Stimulated activated CD8-positive, alpha-beta memory T cell treated with anti-CD3 and anti-CD28 coated beads, Interleukin-4, amount 100 ng/mL, for 24 hours (primary cell): Measurements from ENCODE around the gene RIPPLY1.
"Not testable (repeated sequence)": the region's sequence is repeated elsewhere in the genome, so short reads cannot be mapped to it uniquely, and the experiment has no call there.

Source experiments
- DNase-seq: peaks from one replicate; pipeline ENCODE4 v3.0.0-alpha.2; 2020; ENCODE audit warnings: low read depth

The RIPPLY1 gene

GRCh38 chrX:106906361-106906760 lies 3.2 kb upstream of the RIPPLY1 start:
- DNase-seq, result no peak

GRCh38 chrX:106905064-106905708 lies 2.0 kb upstream of the RIPPLY1 start:
- DNase-seq, result no peak

- no peak for DNase-seq
Measured at GRCh38 chrX:106903856-106904528, 851 bp upstream of the RIPPLY1 start.

- DNase-seq, result no peak
Measured at GRCh38 chrX:106902684-106903083, 457 bp downstream of the RIPPLY1 start.

- DNase-seq, result no peak
Measured at GRCh38 chrX:106901781-106902219, 1.3 kb downstream of the RIPPLY1 start.

- no peak for DNase-seq
Measured at GRCh38 chrX:106901341-106901740, 1.8 kb downstream of the RIPPLY1 start.

- DNase-seq, result no peak
Measured at GRCh38 chrX:106899841-106900240, 3.3 kb downstream of the RIPPLY1 start.

GRCh38 chrX:106899276-106899675 lies 3.9 kb downstream of the RIPPLY1 start:
- no peak for DNase-seq

- DNase-seq, result no peak
Measured at GRCh38 chrX:106898462-106898861, 4.7 kb downstream of the RIPPLY1 start.

- DNase-seq, result no peak
Measured at GRCh38 chrX:106897259-106897658, 5.9 kb downstream of the RIPPLY1 start.

GRCh38 chrX:106894978-106895452 lies 8.1 kb downstream of the RIPPLY1 start:
- DNase-seq, result no peak

- DNase-seq, result peak; percentile 28
Measured at GRCh38 chrX:106894392-106894909, 8.7 kb downstream of the RIPPLY1 start.

GRCh38 chrX:106891762-106892460 lies 11.2 kb downstream of the RIPPLY1 start:
- DNase-seq, result no peak

GRCh38 chrX:106889468-106889867 lies 13.7 kb downstream of the RIPPLY1 start:
- no peak for DNase-seq

- DNase-seq, result no peak
Measured at GRCh38 chrX:106875151-106875550, 28.0 kb downstream of the RIPPLY1 start.

- DNase-seq, result no peak
Measured at GRCh38 chrX:106874075-106874474, 29.1 kb downstream of the RIPPLY1 start.

- DNase-seq, result not testable (repeated sequence)
Measured at GRCh38 chrX:106872796-106873195, 30.3 kb downstream of the RIPPLY1 start.

- DNase-seq, result no peak
Measured at GRCh38 chrX:106863697-106864096, 39.4 kb downstream of the RIPPLY1 start.

GRCh38 chrX:106862972-106863688 lies 40.0 kb downstream of the RIPPLY1 start:
- no peak for DNase-seq
